DND-41 (cell line): ENCODE data around the gene FYB1.

Source experiments
- ATAC-seq: fragments of 200-7000 bp; cut with Tn5 transposase; 3 replicates; pipeline ENCODE4 v1.9.1; 2021; ENCODE audit warnings: low read depth; ENCODE audit not compliant: insufficient read depth
- DNase-seq: peaks from one replicate; pipeline ENCODE4 v3.0.0-alpha.2; 2020
- H2AFZ ChIP-seq: 2 replicates; pipeline ENCODE4 v1.6.0; 2012; ENCODE audit warnings: low read depth, low read length
- H3K27ac ChIP-seq: 2 replicates; pipeline ENCODE4 v1.5.1; 2012; ENCODE audit warnings: low read length, inconsistent platforms
- H3K27me3 ChIP-seq: fragments of 200-600 bp; sonication (generic); 2 replicates; pipeline ENCODE4 v1.6.0; 2012; ENCODE audit warnings: low read length, mild to moderate bottlenecking, inconsistent platforms; ENCODE audit not compliant: insufficient read depth, poor library complexity
- H3K36me3 ChIP-seq: 2 replicates; pipeline ENCODE4 v1.5.1; 2012; ENCODE audit warnings: low read length, inconsistent platforms; ENCODE audit not compliant: insufficient read depth
- H3K4me1 ChIP-seq: 2 replicates; pipeline ENCODE4 v1.5.1; 2012; ENCODE audit warnings: mild to moderate bottlenecking, low read length; ENCODE audit not compliant: insufficient read depth
- H3K4me2 ChIP-seq: 2 replicates; pipeline ENCODE4 v1.6.0; 2012; ENCODE audit warnings: mild to moderate bottlenecking, moderate library complexity, low read length, inconsistent platforms; ENCODE audit not compliant: insufficient read depth
- H3K4me3 ChIP-seq, 2 experiments: fragments of 200-600 bp in 1 of 2; shearing (Covaris generic) in 1 of 2; 2 replicates each; pipeline ENCODE4 v1.5.1; 2012 to 2016; ENCODE audit warnings: inconsistent platforms in 2 of 2, low read length in 2 of 2, mild to moderate bottlenecking in 2 of 2, low read depth in 1 of 2, moderate library complexity in 1 of 2
- H3K79me2 ChIP-seq: 2 replicates; pipeline ENCODE4 v1.6.0; 2012; ENCODE audit warnings: low read length, inconsistent platforms; ENCODE audit not compliant: insufficient read depth
- H3K9ac ChIP-seq: 2 replicates; pipeline ENCODE4 v1.6.0; 2012; ENCODE audit warnings: low read depth, mild to moderate bottlenecking, inconsistent platforms, low read length, moderate library complexity
- H3K9me3 ChIP-seq: 2 replicates; pipeline ENCODE4 v1.5.1; 2012; ENCODE audit warnings: low read length, moderate library complexity, mild to moderate bottlenecking, inconsistent platforms; ENCODE audit not compliant: insufficient read depth, severe bottlenecking
- H4K20me1 ChIP-seq: 2 replicates; pipeline ENCODE4 v1.6.0; 2012; ENCODE audit warnings: low read length; ENCODE audit not compliant: insufficient read depth
- EZH2 ChIP-seq: IDR thresholded peaks from 3 replicates; pipeline ENCODE4 v1.6.1; 2012; ENCODE audit warnings: borderline replicate concordance, low read depth, mild to moderate bottlenecking, moderate library complexity, low read length, inconsistent platforms; ENCODE audit not compliant: severe bottlenecking
- TF ChIP-seq, protein P1 (sequence below): IDR thresholded peaks from 2 replicates; pipeline ENCODE4 v1.5.1; 2012; ENCODE audit warnings: borderline replicate concordance, low read length, moderate library complexity, mild to moderate bottlenecking; ENCODE audit not compliant: poor library complexity, severe bottlenecking; ENCODE audit errors: extremely low read depth

FYB1 gene

DNA sequence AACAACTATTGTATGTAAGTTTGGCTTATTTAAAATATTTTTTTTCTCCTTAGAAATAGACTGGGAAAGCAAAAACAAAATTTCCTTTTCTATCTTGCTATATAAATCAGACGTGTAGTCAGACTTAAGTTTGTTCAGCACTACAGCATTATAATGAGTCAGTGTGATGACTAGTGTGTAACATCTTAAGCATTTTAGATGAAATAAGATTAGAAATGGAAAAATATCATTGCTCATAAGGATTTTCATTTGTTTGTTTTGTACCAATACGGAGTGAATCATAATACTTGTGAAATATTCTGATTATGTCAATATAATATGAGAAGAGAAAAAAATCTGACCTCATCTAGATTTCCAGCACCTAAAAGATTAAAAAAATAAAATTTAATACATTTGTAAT lies 80.5 kb downstream of the FYB1 start:
- H4K20me1 ChIP-seq = no peaks in the 10 kb centered on the region
- no peaks in the 10 kb centered on the region for H3K4me1 ChIP-seq
- no peak overlapping the region for H3K4me3 ChIP-seq
- no peak overlapping the region for H2AFZ ChIP-seq
- H3K9me3 ChIP-seq = no peaks in the 10 kb centered on the region
- H3K9ac ChIP-seq = no peak overlapping the region
- no peak overlapping the region for H3K27ac ChIP-seq
- no peak for TF ChIP-seq EZH2
- TF ChIP-seq, protein P1, sequence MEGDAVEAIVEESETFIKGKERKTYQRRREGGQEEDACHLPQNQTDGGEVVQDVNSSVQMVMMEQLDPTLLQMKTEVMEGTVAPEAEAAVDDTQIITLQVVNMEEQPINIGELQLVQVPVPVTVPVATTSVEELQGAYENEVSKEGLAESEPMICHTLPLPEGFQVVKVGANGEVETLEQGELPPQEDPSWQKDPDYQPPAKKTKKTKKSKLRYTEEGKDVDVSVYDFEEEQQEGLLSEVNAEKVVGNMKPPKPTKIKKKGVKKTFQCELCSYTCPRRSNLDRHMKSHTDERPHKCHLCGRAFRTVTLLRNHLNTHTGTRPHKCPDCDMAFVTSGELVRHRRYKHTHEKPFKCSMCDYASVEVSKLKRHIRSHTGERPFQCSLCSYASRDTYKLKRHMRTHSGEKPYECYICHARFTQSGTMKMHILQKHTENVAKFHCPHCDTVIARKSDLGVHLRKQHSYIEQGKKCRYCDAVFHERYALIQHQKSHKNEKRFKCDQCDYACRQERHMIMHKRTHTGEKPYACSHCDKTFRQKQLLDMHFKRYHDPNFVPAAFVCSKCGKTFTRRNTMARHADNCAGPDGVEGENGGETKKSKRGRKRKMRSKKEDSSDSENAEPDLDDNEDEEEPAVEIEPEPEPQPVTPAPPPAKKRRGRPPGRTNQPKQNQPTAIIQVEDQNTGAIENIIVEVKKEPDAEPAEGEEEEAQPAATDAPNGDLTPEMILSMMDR = no peak
- no peak overlapping the region for H3K4me2 ChIP-seq
- ATAC-seq (no peak), DNase-seq (no peak)
- H3K36me3 ChIP-seq = no peaks in the 10 kb centered on the region
- no peaks in the 10 kb centered on the region for H3K27me3 ChIP-seq
- no peaks in the 10 kb centered on the region for H3K79me2 ChIP-seq

DNA sequence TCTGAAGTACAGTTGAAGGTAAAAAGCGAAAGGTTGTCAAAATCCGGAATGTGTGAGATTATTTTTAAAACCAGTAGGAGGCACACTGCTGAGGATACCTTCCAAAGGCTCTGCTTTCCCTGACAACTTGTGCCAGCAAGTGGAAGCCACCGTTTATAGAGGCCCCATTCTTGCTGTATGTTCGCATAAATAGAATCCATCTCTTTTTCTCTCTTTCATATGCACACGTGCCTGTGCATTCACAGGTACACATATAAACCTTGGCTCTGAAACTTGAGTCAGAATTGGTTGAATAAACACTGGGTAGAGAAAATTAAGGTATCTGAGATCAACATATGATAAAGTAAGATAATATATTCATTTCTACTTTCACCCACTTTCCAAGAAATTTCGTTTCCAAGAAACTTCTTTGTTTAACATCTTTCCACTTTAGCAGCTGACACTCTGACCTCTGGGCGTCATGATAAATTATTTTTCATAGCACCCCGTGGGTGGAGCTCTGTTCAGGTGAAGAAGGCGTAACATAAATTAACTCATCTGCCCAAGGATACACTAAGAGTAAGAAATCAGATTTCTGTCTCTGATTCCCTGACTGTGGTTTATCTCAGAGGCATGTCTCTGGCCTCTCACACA lies 81.4 kb downstream of the FYB1 start:
- Histone ChIP-seq H3K9ac (no peak overlapping the region), H3K4me1 (no peaks in the 10 kb centered on the region), H3K36me3 (no peaks in the 10 kb centered on the region), H3K27me3 (no peaks in the 10 kb centered on the region), H3K4me2 (no peak overlapping the region), H3K27ac (no peak overlapping the region), H2AFZ (no peak overlapping the region), H3K4me3 (no peak overlapping the region), H3K9me3 (no peaks in the 10 kb centered on the region), H3K79me2 (no peaks in the 10 kb centered on the region), H4K20me1 (no peaks in the 10 kb centered on the region)
- no peak for TF ChIP-seq EZH2
- TF ChIP-seq, protein P1 = peak; percentile 30
- DNase-seq (no peak), ATAC-seq (no peak)

DNA sequence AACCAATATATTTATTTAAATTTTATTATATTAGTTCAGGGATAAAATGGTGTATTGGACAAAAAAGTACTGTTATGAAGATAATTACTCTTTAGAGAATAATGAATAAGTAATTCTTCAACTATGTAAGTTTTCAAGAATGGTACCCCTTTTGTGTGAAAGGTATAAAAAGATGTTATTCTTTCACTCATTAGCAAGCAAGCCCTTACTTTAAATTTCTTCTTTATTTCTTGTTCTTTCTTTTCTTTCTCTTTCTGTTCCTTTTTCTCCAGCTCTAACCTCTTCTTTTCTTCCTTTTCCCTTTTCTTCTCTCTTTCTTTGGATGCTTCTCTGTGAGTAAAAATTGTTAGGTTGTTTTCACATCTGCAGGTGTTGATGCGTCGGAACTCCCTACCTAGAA lies 82.0 kb downstream of the FYB1 start:
- Histone ChIP-seq H3K27me3 (no peaks in the 10 kb centered on the region), H3K9ac (no peak overlapping the region), H3K36me3 (no peaks in the 10 kb centered on the region), H3K27ac (no peak overlapping the region), H3K9me3 (no peaks in the 10 kb centered on the region), H2AFZ (no peak overlapping the region), H3K4me1 (no peaks in the 10 kb centered on the region), H3K4me3 (no peak overlapping the region), H3K79me2 (no peaks in the 10 kb centered on the region), H4K20me1 (no peaks in the 10 kb centered on the region), H3K4me2 (no peak overlapping the region)
- DNase-seq = no peak
- TF ChIP-seq EZH2 = no peak
- TF ChIP-seq, protein P1 = no peak
- ATAC-seq = no peak

DNA sequence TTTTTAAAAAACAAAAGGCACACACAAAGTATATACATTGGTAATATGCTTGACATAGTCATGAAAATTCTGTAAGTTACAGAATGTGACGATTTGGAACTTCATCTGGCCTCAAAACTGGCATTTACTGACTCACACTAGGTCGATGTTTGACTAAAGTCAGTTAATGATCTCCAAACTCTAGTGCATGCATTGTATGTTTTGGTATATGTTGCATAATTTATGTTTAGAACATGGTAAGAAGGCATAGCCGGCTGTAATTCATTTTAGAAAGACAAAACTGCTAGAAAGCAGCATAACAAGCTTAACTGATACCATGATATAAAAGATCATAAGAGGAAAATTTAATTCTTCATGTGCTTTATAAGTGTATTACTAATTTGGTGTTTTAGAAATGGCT lies 86.6 kb downstream of the FYB1 start:
- Histone ChIP-seq H3K27ac (no peak overlapping the region), H3K79me2 (no peaks in the 10 kb centered on the region), H3K4me3 (no peak overlapping the region), H4K20me1 (no peaks in the 10 kb centered on the region), H3K4me1 (no peaks in the 10 kb centered on the region), H3K4me2 (no peak overlapping the region), H3K36me3 (no peaks in the 10 kb centered on the region), H2AFZ (no peak overlapping the region), H3K9me3 (no peaks in the 10 kb centered on the region), H3K9ac (no peak overlapping the region), H3K27me3 (no peaks in the 10 kb centered on the region)
- ATAC-seq = no peak
- no peak for TF ChIP-seq EZH2
- TF ChIP-seq, protein P1 = no peak
- DNase-seq = no peak
